ENCODE measurements around the gene ACSF3.

The ACSF3 gene

DNA sequence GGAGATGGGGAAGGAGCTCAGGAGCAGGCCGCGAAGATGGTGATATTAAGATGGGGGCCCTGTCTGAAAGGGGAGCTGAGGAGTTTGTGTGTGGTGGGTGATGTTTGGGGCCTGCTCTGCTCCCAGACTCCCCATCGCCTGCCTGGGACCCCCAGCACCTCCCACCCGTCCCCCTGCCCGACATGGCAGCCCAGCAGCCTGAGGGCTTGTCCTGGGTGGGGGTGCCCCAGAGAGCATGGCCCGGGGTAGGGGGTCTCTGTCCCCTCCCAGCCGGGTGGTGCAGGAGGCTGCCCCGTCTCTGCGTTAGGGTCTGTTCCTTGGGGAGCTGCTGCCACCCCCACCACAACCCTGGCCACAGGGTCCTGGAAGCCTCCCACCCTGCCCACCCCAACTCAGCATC is 83.1 kb downstream of the ACSF3 start:
- no peak for DNase-seq (ENCODE audit: low read depth)
- TF ChIP-seq, protein P1, sequence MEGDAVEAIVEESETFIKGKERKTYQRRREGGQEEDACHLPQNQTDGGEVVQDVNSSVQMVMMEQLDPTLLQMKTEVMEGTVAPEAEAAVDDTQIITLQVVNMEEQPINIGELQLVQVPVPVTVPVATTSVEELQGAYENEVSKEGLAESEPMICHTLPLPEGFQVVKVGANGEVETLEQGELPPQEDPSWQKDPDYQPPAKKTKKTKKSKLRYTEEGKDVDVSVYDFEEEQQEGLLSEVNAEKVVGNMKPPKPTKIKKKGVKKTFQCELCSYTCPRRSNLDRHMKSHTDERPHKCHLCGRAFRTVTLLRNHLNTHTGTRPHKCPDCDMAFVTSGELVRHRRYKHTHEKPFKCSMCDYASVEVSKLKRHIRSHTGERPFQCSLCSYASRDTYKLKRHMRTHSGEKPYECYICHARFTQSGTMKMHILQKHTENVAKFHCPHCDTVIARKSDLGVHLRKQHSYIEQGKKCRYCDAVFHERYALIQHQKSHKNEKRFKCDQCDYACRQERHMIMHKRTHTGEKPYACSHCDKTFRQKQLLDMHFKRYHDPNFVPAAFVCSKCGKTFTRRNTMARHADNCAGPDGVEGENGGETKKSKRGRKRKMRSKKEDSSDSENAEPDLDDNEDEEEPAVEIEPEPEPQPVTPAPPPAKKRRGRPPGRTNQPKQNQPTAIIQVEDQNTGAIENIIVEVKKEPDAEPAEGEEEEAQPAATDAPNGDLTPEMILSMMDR (IDR thresholded peaks at IDR 0.05; ENCODE audit: control insufficient read depth, extremely low read depth, insufficient read depth): no peak
- no peak overlapping the region for H3K4me3 ChIP-seq (ENCODE audit: low read depth, low read length)

DNA sequence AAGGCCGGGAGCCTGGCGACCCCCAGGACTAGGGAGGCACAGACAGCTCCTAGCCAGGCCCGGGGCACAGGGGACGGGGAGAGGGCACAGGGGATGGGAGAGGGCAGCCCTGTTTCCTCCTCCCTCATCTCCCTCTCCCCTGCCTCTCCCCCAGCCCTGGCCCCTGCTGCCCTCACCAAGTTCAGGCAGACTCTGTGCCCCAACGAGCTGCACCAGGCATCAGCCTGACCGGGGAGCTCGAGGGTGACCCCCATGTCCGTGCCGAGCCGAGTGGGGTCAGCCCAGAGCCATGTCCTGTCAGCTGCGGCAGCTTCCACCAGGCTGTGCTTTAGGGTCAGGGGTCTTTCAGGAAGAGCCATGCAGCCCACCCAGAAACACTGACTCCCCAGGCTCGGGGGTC is 83.8 kb downstream of the ACSF3 start:
- TF ChIP-seq, protein P1 (IDR thresholded peaks at IDR 0.05; ENCODE audit: control insufficient read depth, extremely low read depth, insufficient read depth): no peak
- no peak overlapping the region for H3K4me3 ChIP-seq (ENCODE audit: low read depth, low read length)
- DNase-seq (ENCODE audit: low read depth): no peak

DNA sequence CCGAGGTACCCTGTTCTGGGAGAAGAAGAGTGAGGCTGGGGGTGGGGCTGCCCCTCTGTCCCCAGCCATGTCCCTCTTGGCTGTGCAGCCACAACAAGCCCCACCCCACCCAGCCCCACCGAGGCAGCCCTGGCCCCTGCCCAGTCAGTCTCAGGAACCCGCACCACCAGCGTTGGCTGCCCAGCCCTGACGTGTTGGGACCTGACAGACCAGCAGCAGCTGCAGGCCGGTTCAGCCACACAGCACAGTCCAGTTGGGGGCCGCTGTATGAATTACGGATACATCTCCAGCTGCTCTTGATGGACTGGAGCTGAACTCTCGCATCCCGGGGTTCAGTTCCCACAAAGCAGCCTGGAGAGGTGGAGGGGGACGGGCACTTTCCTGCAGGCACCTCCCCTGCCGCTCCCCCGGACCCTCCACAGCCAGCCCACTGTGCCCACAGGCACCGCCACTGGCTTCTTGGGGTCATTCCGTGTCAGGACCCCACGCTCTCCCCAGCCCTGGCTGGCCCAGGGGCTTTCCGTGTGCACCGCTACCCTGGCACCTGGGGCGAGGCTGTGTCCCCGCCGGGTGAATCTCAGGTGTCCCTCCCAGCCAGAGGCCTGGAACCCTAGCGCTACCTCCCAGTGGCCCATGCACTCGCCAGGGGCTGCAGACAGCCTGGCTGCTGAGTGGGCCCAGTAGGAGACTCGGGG is 84.9 kb downstream of the ACSF3 start:
- H3K4me3 ChIP-seq (ENCODE audit: low read depth, low read length): no peak overlapping the region
- TF ChIP-seq, protein P1 (IDR thresholded peaks at IDR 0.05; ENCODE audit: control insufficient read depth, extremely low read depth, insufficient read depth): no peak
- DNase-seq (ENCODE audit: low read depth): no peak

DNA sequence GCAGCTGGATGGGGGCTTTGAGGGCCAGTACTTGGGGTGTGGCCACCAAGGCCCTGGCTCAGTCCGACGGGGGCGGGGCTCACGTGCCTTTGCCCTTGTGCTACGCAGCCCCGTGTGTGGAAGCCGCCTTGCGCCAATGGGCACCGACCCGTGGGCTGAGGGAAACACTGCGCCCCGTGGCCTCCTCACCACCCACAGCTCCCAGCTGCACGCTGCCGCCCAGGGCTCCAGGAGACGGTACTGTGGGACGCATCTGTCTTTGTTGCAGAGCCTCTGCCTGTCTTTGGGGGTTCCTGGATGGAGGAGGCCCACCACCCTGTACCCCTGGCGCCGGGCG is 85.5 kb downstream of the ACSF3 start:
- TF ChIP-seq, protein P1 (IDR thresholded peaks at IDR 0.05; ENCODE audit: control insufficient read depth, extremely low read depth, insufficient read depth): no peak
- no peak overlapping the region for H3K4me3 ChIP-seq (ENCODE audit: low read depth, low read length)
- no peak for DNase-seq (ENCODE audit: low read depth)

DNA sequence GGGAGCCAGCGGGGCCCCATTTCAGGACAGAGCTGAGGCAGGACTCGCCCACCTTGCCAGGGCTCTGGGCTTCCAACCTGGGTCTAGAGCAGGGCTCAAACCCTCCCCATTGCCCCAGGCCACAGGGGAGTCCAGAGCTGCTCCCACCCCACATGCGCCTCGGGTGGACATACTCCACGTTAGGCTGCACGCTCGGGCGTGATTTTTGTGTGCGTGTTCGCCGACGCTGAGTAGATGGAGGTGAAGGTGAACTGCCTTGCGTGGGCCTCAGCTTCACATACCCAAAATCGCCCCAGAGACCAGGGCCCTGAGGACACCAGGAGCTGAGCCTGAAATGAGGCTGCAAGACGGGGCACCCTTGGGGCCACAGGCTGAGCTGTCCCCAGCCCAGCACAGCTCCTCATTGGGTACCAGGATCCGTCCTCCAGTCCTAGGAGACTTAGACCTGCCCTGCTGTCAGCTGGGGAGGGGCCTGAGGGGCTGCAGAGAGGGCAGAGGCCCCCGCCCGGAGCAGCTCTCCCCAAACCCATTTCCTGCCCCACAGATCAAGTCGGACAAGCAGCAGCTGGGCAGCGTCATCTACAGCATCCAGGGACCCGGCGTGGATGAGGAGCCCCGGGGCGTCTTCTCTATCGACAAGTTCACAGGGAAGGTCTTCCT is 86.1 kb downstream of the ACSF3 start:
- DNase-seq (ENCODE audit: low read depth): no peak
- TF ChIP-seq, protein P1 (IDR thresholded peaks at IDR 0.05; ENCODE audit: control insufficient read depth, extremely low read depth, insufficient read depth): no peak
- no peak overlapping the region for H3K4me3 ChIP-seq (ENCODE audit: low read depth, low read length)

DNA sequence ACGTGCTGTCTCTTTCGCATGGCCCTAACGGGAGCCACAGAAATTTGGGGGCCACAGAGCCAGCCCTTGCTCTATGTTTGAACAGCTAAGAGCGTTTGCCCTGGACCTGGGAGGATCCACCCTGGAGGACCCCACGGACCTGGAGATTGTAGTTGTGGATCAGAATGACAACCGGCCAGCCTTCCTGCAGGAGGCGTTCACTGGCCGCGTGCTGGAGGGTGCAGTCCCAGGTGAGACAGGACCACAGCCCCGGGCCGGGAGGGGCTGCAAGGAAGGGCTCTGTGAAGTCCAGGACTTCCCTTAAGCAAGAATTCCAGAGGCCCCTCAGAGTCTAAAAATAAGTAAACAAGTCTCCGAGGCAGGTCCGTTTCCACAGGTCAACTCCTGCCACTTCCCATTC is 89.8 kb downstream of the ACSF3 start:
- no peak for DNase-seq (ENCODE audit: low read depth)
- TF ChIP-seq, protein P1 (IDR thresholded peaks at IDR 0.05; ENCODE audit: control insufficient read depth, extremely low read depth, insufficient read depth): no peak
- no peak overlapping the region for H3K4me3 ChIP-seq (ENCODE audit: low read depth, low read length)
